Suppressor macrophage treated with lipopolysaccharide for 1 hour (primary cell): ENCODE data around the gene ST7.

Experiments
- DNase-seq, 3 donors: peaks; one replicate each; pipeline ENCODE4 v3.0.0-alpha.2; 2020 to 2022

The ST7 gene, protein sequence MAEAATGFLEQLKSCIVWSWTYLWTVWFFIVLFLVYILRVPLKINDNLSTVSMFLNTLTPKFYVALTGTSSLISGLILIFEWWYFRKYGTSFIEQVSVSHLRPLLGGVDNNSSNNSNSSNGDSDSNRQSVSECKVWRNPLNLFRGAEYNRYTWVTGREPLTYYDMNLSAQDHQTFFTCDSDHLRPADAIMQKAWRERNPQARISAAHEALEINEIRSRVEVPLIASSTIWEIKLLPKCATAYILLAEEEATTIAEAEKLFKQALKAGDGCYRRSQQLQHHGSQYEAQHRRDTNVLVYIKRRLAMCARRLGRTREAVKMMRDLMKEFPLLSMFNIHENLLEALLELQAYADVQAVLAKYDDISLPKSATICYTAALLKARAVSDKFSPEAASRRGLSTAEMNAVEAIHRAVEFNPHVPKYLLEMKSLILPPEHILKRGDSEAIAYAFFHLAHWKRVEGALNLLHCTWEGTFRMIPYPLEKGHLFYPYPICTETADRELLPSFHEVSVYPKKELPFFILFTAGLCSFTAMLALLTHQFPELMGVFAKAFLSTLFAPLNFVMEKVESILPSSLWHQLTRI

DNA sequence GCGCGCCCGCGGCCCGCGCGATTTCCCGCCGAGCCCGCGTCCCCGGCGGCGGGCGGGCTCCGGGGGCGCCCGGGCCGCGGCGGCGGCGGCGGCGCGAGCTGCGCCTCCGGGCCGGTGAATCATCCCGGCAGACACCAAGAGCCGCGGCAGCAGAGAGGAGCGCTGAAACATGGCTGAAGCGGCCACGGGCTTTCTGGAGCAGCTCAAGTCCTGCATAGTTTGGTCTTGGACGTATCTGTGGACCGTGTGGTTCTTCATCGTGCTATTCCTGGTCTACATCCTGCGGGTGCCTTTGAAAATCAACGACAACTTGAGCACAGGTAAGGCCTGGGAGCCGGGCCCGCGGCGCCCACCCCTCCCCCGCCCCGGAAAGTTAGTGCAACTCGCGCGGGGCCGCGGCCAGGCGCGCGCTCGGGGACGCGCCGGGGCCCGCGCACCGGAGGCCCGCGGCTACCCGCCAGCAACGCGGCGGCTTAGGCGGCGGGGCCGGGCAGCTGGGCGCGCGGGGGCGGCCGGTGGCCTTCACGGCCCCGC, at the start of gene ST7:
ST7 (plus strand) TSS at position 130 of the 534 bp plus-strand sequence; CDS start at position 170, 40 bp downstream.
- DNase-seq, result peak; percentile 75 to 89 (median 81)

DNA sequence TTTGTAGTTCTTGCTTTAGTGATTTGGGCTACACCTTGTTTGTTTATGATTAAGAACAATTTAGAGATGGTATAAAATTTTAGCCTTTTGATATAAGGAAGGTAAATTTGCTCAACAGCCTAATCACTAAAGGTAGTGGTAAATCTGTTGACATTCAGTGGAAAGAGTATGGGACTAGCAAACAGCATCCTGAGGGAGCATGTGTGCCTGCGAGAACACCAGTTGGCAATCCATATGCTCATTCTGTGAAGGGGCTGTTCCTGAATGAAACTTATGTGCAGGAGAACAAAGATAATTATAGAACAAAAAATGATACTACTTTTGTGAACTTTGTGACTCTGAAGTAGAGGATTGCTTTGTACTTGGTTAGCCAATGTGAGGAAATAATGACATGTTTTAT, 46.9 kb upstream of the ST7 start:
- no peak for DNase-seq

DNA sequence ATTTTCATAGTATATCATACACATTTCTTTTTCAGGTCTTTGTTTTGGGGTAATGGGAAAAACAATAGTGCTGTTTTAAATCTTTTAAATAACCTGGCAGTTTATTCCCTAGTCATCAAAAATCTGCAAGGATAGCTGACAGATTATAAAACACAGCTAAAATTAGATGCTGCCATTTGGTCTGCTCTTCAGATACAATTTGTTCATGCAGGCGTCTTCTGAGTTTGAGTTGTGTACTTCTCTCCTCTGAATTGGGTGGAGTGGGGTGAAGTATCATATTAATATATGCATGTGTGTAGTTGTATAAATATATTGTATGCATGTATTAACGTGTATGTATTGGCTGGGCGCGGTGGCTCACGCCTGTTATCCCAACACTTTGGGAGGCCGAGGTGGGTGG, 42.9 kb upstream of the ST7 start:
- DNase-seq, result no peak

DNA sequence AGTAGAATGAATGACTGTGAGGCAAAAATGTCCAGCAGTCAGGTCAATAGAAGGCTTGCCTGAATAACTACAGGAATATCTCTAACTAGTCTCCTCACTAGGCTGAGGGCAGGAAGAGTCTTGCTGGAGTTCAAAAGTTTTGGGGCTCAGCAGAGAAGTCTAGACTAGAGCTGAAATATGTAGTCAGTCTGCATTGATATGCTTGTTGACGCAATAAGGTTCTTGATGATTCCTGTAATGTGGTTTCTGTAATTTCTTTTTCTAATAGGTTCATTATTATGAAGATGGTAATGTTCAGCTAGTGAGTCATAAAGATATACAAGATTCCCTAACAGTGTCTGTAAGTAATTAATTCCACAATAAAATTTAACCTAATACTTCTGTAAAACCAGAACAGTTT, 41.5 kb upstream of the ST7 start:
- DNase-seq, result no peak

DNA sequence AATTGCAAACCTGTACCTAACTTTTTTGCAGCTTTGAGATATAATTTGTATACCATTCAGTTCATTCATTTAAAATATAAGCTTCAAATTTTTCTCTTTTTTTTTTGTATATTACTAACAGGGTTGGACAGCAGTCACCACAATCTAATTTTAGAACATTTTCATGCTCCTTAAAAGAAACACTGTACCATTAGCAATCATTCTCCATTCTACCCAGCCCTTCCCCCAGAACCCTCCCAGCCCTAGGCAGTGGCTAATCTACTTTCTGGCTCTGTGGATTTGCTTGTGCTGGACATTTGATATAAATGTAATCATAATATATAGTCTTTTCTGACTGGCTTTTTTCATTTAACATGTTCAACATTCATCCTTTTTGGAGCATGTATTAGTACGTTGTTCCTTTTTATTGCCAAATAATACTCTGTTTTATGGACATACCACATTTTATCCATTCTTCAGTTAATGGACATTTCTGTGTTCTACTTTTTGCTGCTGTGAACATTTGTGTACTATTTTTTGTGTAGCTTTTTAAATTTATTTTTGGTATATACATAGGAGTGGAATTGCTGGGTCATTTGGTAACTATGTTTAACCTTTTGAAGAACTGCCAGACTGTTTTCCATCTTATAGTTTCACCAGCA, 40.9 kb upstream of the ST7 start:
- DNase-seq, result no peak

DNA sequence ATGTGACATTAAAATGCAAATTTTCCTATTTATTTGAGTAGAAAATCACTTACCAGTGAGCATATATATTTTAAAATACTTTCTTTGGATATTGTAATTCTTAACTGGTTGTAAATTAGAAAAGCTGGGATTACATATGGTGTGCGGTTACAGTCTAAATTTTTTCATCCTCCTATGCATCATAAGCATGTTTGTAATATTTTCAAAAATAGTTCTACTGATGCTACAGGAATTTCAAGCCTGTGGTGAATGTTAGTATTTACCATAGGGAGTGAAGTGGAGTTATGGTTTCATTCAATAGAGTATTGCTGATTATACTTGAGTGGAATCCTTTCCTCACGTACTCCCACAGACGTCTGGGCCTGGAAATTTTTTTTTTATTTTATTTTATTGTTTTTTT, 34.6 kb upstream of the ST7 start:
- no peak for DNase-seq

DNA sequence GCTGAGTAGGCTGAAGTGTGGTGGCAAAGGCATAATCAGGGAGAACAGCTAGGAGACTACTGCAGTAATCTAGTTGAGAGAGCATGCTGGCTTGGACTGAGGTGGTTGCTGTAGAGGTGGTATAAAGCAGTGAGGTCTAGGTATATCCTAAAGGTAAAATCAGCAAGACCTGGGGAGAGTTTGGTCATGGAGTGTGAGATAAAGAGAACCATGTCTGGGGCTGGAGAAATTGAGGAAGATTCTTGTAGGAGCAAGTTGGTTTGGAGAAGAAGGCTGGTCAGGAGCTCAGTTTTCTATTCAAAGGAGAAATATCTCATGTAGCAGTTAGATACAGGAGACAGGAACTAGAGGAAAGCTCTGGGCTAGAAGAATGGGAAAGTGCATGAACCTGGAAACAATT, 32.9 kb upstream of the ST7 start:
- DNase-seq, result no peak

DNA sequence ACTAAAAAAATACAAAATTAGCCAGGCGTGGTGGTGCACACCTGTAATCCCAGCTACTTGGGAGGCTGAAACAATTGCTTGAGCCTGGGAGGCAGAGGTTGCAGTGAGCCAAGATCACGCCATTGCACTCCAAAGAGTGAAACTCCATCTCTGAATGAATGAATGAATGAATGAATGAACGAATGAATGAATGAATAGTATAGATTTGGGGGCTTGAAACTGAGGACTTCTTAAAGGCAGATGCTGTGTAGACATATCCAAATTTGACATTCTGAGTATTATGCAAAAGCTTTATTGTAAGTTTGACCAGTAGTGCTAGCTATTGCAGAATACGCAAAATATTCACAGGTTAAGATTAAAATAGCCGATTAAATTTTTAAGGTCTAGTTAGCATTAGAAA, 30.8 kb upstream of the ST7 start:
- DNase-seq, result no peak

DNA sequence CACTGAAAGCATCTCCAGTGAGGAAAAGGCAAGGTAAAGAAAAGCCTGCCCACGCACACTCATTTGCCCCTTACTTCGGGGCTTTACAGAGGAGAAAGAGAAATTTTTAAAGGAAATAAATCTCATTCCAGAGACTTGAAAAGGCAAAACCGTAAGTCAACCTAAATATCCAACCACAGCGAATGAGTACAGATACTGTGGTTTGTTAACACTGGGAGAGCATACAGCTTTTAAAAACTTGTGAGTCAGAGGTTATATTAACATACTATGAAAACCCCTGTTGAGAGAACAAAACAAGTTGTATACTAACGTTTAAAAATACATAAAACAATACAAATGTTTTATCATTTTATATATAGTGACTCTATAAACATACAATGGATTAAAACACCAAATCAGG, 28.6 kb upstream of the ST7 start:
- DNase-seq, result no peak

DNA sequence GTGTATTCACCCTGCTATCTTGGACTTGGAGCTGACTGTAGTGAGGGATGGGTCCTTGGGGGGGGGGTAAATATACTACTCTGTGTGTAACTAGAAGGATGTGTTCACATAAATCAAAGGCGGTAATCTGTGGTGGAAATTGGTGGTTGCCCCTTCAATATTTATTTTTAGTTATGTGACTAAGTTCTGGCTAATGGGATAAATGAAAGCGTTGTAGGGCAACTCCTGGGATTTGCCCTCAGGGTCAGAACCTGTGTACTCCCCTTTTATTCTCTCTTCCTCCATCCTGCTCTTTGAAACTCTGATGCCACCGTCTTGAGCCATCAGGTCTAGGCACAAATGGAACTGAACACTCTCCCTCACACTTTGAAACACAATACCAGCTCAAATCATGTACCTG, 24.3 kb upstream of the ST7 start:
- DNase-seq, result no peak

DNA sequence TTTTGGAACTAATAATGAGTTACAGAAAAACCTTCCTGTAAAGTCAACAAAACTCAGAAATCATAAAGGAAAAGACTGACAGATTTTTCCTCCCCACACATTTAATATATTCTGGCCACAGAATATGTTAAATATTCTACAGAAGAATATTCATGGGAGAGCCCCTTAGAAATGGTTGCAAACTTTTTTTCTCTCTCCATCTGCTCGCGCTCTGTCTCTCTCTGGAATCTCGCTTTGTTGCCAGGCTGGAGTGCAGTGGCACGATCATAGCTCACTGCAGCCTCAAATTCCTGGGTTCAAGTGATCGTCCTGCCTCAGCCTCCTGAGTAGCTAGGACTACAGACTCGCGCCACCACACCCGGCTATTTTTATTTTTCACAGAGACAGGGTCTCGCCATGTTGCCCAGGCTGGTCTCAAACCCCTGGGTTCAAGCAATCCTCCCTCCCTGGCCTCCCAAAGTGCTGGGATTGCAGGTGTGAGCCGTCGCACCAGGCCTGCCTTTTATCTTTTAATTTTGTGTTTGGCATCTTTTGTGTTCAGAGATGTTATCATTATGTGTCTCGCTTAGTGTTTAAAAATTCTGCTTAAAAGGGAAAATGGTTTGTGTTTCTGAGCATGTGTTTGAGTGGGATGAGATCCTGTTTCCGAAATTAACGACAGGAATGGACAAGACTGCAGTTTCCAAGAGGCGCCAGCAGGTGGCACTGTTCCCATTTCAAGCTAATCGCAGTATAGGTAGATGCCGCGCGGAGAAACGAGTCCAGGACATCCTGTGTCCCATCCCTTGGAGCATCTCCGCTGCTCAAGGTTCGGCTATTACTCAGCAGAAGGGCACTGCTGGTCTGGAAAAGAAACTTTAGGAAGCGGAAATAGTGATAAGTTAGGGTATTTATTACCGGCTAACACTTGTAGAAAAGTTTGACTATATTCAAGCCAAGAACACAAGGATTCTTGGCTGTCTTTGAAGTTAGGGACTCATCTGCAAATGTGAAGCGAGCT, 23.1 kb upstream of the ST7 start:
- DNase-seq, result peak; percentile 85 to 88 (median 86)

DNA sequence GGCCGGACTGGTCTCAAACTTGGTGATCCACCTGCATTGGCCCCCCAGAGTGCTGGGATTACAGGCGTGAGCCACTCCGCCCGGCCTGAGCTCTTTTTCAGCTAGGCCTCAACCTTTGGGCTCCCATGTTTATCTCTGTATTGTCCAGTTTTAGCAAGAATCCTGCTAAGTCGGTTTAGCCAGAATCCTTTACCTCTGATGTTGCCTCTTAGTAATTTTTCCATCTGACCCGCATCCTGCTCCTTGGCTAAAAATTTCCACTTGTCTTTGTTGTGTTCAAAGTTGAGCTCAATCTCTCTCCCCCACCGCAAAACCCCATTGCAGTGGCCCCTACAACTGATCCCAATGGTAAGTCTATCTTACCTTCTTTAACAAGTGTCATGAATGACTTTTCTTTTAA, 20.7 kb upstream of the ST7 start:
- DNase-seq, result no peak

DNA sequence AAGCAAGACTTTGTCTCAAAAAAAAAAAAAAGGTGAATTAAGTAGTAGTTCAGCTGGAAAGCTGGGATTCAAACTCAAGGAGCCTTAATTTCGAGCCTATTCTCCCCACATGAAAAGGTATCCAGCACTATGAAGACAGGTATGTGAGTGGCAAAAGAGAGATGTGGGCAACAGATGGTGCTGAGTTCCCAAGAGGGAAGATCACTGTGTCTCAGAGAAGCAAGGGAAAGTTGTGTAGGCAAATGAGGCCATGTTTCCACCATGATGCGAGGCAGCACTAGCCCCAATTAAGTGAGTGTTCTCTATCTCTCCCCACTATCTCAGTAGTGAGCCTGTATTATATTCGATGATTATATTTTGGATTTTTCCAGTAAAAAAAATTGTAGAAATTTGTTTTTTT, 19.8 kb upstream of the ST7 start:
- DNase-seq, result no peak

DNA sequence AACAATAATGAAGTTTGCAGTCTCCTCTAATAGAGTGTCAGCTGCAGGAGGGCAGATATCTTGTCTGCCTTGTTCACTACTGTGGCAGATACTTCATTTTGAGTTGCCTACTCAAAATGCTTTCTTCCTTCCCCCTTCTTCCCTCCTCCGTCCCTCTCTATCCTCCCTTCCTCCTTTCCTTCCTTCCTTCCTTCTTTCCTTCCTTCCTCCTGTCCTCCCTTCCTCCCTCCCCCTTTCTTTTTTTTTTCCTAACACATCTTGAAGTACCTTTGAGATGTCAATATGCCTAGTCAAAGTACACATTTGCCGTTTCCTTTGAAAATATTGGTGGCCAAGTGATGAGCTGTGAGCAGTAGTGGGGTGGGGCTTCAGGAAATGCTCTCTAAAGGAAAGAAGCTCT, 18.7 kb upstream of the ST7 start:
- no peak for DNase-seq

DNA sequence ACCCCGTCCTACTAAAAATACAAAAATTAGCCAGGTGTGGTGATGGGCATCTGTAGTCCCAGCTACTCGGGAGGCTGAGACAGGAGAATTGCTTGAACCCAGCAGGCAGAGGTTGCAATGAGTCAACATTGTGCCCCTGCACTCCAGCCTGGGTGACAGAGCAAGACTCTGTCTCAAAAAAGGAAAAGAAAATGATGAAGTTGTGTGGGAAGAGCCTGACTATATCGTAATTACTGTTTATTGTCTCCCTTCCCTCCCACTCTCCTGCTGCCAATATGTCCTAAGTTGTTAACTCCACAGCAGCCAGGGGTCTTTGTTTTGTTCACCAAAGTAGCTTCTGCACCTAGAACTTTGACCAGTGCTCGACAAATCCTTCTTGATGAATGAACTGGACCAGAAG, 16.5 kb upstream of the ST7 start:
- DNase-seq, result peak; percentile 20 to 41 (median 35)

DNA sequence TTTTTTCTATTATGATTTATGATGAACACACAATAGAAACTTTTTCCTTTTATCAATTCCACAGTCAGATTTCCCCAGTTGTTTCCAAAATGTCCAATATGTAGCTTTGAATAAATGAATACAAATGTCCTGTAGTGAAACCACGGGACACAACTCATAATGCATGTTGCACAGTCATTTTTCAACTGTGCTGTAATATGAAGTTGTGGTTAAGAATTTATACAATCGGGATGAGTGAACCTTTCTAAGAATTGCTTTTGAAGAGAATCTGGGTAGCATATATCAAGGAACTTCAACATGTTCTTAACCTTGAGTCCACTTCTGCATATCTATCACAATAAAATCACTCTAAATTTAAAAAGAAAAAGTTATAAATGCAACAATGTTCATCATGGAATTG, 14.6 kb upstream of the ST7 start:
- no peak for DNase-seq

DNA sequence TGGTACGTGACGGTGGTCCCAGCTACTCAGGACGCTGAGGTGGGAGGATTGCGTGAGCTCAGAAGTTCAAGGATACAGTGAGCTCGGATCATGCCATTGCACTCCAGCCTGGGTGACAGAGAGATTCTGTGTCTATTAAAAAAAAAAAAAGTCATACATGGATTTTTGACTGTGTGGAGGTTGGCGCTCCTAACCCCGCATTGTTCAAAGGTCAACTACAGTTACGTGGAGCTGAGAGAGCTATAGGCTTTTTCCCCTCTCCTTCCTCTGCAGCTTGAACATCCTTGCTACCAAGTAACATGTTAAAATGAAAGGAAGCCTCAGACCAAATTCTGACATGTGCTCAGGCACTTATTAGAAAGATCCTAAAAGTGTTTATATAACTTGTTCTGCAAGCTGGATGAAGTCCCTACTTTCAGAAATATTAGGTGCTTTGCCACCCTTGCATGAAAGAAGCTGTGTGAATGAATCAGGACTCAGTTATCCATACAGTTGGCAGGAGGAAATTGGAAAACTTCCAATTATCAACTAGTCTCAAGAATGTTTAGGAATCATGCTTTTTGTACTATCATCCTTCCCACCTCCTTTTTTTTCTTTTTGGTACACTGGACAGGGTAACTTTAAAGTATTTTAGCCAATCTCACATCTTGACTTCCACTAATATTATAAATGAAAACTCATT, 12.5 kb upstream of the ST7 start:
- DNase-seq, result no peak

DNA sequence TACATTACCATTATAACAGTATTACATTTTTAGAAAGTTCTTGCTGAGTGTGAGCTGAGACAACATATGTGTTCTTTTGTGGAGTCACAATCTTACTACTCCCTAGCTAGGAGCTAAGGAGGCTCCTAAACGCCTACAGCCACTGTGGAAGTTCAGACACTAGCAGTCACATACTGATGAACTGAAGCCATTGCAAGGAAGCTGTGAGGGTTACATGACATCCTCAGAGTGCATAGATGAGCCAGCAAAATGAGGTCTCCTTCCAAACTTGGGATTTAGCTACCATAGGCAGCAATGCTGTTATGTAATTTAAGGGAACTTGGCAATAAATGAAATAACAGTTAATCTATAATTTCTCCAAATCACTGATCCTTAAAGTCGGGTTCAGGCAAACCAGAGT, 10.8 kb upstream of the ST7 start:
- no peak for DNase-seq

DNA sequence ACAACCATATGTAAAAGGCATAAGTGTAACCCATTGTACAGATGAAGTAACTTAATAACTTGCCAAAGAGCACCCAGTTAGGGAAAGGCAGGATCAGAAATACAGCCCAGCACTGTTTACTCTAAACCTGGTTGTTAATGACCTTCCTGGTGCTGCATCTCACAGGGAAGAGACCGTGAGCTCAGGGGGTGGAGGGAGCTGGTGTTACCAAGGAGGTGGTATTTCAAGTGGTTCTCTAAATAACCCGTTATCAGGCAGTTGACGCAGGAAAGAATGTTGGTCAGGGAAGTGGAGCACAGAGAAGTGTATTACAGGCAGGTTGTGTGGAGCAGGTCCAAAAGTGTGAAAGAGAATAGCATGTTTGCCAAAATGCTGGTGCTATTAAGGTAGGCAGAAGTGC, 4.4 kb upstream of the ST7 start:
- DNase-seq, result no peak

DNA sequence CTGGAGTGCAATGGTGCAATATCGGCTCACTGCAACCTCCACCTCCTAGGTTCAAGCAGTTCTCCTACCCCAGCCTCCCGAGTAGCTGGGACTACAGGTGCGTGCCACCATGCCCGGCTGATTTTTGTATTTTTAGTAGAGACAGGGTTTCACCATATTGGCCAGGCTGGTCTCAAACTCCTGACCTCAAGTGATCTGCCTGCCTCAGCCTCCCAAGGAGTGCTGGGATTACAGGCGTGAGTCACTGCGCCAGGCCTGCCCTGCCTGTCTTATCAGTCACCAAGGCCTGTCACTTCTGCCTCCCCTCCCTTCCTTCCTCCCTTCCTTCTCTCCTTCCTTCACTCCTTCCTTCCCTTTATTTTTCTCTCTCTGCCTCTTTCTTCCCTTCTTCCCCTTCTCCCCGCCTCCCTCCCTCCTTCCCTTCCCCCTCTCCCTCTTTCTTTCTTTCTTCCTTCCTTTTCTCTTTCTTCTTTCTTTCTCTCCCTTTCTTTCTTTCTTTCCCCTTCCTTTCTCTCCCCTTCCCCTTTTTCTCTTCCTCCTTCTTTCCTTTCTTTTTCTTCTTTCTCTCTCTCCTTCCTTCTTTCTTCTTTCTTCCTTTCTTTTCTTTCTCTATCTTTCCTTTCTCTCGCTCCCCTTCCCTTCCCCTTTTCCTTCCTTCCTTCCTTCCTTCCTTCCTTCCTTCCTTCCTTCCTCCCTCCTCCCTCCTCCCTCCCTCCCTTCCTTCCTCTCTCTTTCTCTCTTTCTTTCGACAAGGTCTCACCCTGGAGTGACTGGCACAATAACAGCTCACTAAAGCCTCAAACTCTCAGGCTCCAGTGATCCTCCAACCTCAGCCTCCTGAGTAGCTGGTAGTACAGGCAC, 3.1 kb upstream of the ST7 start:
- DNase-seq, result no peak

DNA sequence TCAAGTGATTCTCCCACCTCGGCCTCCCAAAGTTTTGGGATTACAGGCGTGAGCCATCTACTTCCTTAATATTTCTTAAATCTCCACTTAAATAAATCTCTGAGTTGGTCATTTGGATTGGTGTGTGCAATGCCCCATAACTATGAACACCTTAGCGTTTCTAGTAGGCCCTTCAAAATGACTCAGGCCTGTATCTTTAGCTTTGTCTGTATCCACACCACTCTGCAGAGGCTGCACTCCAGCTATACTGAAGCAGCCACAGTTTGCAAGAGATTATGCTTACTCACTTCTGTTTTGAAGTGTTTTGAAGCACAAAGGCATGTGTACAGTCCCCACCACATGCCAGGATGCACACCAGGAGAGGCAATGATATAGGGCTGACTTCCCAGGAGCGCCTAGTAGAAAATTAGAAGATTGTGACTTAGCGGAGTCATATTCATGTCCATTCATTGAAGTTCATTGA, 2.4 kb upstream of the ST7 start:
- DNase-seq, result no peak
